Cardiac fibroblast (primary cell): ENCODE measurements around the gene PKHD1.

ENCODE experiments used
- DNase-seq, 2 donors: peaks; one replicate each; pipeline versions ENCODE4 v3.0.0 to v3.0.0-alpha.2; 2010; ENCODE audit warnings: low read depth in 2 of 2
- H3K4me3 ChIP-seq, 2 donors: replicated peaks in 1 of 2; 1 replicate in 1 of 2; 2 replicates in 1 of 2; pipeline ENCODE4 v1.5.1; 2011; ENCODE audit warnings: low read depth in 2 of 2, low read length in 2 of 2, mild to moderate bottlenecking in 2 of 2, moderate library complexity in 1 of 2
- CTCF ChIP-seq: IDR thresholded peaks from one replicate; pipeline ENCODE4 v1.5.1; 2011; ENCODE audit warnings: low read depth, mild to moderate bottlenecking, low read length, inconsistent platforms

PKHD1 gene

GRCh38 chr6:52010806-52011205 lies 76.6 kb downstream of the PKHD1 start:
- no peak for DNase-seq
- no peak overlapping the region for H3K4me3 ChIP-seq
- no peak for TF ChIP-seq CTCF

DNA sequence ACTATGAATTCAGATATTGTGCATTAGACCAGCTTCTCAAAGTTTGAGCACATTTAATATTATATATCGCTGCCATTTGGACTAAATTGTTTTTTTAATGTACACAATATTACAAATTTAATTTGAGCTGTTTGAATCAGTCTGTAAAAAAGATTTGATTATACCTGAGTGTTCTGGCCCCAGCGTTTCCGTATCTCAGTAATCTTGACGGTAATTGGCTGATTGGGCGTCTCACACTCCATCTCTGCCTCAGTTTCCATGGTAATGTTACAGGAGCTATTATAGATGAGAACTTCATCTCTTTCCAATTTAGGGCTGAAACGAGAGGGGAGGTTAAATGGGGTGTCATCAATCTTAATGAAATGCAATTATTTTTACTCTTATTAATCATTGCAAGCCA lies 77.3 kb downstream of the PKHD1 start:
- DNase-seq = no peak
- TF ChIP-seq CTCF = no peak
- no peak overlapping the region for H3K4me3 ChIP-seq

GRCh38 chr6:52009466-52010140 lies 77.8 kb downstream of the PKHD1 start:
- TF ChIP-seq CTCF = no peak
- no peak for DNase-seq
- no peak overlapping the region for H3K4me3 ChIP-seq

DNA sequence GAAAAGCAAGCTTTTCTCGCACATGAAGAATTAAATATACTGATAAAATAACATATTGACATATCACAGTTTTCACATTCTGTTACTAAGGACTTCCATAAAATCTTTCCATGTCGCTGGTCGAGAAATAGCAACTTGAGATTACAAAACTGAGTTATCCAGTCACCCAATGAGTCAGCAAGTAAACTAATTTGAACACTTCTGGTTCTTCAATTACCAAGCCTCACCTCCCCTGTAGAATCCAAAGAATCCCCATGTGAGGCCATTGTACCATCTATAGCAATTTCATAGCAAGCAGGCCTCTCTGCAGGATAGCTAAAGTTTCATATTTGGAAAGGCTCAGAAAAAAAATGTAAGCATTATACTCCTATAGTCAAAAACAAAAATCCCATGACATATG lies 87.3 kb downstream of the PKHD1 start:
- H3K4me3 ChIP-seq = no peak overlapping the region
- TF ChIP-seq CTCF = no peak
- DNase-seq = no peak

GRCh38 chr6:51996296-51996947 lies 91.0 kb downstream of the PKHD1 start:
- no peak for DNase-seq
- no peak for TF ChIP-seq CTCF
- H3K4me3 ChIP-seq = no peak overlapping the region

- no peak for TF ChIP-seq CTCF
- no peak overlapping the region for H3K4me3 ChIP-seq
- DNase-seq = no peak
Observed at GRCh38 chr6:51995214-51995755, 92.1 kb downstream of the PKHD1 start.
